Measurements from ENCODE around the gene PRLH.
"Not testable (repeated sequence)": the region's sequence is repeated elsewhere in the genome, so short reads cannot be mapped to it uniquely, and the experiment has no call there.

PRLH gene

DNA sequence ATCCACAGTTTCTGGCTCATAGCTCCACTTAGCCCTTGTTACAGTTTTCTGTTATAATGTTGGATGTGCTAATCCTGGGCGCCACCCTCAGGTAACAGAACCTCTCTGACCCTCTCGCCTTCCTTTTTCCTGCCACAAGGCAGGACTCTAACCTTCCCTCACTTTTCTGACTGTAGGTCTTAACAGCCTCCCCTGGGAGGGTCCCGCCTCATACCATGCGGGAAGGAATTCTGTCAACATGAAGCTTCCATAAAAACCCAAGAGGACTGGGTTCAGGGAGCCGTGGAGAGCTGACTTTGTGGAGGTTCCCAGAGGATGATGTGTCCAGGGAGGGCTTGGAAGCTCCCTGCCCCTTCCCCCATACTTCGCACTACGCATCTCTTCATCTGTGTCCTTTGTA lies 36.0 kb downstream of the PRLH start:
- DNase-seq = no peak

DNA sequence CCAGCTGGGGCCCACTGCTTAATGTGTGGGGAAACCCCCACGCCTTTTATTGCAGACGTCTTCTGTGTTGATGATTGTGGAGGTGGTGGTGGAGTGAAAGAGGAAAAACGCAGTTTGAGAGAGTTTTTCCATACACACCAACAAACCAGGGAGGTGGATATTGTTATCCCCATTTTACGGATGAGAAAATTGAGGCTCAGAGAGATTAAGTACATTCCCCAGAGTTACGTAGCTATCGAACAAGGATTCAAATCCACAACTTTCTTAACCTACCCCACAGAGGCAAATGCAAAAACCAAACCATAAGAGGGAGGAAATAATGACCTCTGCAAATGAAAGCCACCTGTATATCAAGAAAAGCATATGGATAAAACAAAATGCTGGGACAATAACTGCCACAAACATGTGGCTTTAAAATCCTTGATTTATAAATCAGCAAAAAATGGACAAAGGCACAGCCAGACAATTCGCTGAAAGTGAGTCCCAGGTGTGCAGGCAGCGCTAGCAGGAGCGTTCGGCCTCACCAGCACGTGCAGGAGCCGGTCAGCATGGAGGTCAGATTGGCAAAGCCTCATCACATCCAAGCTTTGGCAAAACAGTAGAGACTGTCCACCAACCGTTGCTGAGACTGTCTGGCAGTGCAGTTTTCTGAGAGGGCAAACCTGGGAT lies 36.8 kb downstream of the PRLH start:
- no peak for DNase-seq

DNA sequence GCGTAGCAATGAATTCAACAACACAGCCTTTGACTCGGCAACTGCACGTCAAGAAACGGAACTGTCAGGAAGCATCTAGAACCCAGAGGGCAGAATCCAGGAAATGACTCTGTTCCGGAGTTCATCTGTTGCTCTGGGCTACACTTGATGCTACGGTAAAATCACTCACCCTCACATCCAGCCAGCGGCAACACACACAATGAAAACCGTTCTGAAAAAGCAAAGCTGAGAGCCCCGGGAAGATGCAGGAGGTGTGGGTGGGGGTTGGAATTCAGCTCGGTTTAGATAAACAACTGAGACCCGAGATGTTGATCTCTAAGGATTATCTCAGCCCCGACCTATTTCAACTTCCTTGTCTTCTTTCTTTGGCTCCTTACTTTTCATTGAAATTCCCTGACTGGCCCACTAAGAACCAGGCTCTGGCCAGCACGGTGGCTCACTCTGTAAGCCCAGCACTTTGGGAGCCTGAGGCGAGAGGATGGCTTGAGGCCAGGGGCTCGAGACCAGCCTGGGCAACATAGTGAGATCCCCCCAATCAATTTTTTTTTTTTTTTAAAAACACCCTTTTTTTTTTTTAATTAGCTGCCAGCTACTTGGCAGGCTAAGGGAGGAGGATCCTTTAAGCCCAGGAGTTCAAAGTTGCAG lies 37.5 kb downstream of the PRLH start:
- peak; percentile 85 for DNase-seq

DNA sequence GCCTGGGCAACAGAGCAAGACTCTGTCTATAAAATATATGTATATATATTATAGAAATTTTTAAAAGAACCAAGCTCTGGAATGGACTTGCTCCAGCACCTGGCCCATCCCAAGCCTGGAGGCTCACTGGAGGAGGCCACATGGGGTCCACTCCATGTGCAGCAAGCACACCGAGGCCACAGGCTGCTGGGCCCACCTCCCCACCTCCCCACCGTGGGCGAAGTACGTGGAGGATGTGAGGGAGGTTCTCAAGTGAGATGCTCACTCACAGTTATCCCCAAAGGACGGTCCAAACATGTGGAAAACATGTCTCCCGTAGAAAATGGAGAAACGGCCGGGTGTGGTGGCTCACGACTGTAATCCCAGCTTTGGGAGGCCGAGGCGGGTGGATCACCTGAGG lies 38.0 kb downstream of the PRLH start:
- no peak for DNase-seq

DNA sequence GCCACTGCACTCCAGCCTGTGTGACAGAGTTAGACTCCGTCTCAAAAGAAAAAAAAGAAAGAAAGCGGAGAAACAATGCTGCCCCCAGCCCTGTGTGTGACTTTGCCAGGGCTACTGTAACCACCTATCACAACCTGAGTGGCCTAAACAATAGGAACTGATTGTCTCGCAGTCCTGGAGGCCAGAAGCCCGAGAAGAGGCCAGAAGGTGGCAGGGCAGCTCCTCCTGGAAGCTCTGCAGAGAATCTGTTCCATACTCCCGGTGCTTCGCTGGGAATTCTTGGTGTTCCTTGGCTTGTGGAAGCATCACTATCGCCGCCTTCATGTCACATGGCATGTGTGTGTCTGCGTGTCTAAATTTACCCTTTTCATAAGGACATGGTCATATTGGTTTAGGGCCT lies 38.6 kb downstream of the PRLH start:
- no peak for DNase-seq

DNA sequence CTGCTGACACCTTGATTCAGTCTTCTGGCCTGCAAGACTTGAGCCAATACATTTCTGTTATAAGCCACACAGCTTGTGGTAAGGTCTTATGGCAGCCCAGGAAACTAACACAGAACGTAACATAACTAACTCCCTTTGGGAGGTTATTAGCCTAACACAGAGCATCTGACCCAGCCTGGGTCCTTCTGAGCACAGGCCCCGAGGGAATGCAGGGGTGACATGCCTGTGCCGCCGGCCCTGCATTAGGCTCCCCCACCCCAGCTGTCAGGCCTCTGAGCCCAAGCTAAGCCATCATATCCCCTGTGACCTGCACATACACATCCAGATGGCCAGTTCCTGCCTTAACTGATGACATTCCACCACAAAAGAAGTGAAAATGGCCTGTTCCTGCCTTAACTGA lies 40.1 kb downstream of the PRLH start:
- DNase-seq = not testable (repeated sequence)

DNA sequence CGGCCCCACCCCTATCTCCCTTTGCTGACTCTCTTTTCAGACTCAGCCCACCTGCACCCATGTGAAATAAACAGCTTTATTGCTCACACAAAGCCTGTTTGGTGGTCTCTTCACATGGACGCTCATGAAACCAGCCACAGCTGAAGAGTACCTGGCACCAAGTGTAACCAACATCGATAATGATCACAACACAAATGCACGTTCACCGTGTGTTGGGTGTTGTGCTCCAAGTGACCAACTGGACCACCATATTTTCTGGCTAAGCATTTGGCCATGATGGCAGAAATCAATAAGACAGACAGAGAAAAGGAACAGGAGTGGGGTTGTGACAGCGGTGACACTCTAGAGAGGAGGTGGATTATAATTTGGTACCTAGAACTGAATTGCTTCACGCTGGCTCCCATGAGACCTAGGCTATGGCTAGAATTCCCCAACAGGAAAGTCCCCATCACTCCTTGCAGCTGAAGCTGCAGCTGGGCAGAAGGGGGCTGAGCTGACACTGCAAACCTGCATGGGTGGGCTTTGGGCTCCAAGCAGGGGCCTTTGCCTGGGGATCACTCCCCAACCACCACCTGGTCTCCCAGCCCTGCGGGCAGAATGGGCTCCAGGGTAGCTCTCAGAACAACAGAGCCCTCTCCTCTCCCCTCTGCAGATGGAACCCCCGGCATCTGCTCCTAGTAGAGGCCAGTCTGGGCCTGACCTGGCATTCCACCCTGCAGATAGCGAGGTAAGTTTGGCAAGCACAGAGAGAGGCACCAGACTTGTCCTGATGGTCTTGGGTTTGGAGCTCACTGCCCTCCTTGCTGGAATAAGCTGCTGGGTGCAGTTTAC lies 46.4 kb downstream of the PRLH start:
- DNase-seq = no peak

DNA sequence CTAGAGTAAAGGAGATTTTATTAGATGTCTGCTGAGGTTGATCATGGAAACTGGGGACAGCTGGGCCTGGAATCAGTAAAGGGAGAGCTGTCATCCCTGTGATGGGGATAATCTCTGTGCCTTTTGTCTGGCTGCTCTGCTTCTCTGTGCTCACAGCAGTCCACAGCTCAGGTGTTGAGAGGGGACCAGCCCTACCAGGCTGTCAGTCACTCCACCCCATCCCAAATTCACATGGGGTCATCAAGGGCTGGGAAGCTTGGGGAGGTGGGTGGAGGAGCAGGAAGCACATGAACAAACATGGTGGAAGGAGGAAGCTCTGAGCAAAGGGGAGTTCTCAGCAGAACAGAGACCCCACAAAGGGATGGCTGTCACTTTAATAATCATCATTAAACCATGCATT lies 47.3 kb downstream of the PRLH start:
- DNase-seq = no peak

DNA sequence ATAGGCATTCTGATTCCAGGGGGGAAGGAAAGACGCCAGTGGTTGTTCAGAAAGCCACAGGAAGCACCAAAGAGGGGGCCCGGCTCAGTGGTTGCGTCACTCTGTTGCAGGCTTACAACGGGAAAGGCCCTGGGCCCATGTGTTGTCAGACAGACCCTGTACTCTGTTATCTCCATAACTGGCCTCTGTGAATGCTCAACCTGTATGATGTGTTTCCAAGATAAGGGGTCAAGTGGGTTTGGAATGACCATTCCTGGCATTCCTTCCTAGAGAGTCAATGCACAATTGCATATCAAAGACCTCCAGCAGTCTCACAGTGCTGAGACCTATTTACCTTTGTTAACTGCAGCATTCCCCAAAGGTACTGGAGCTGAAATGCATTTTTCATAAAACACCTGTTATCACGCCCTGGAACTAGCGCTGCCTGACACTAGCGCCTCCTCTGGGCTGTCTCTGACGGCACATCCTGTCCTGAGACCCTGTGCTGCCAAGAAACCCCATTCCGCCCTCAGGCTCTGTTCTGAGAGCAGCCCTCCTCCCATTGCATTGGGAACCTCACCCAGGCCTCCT lies 47.9 kb downstream of the PRLH start:
- DNase-seq = no peak

DNA sequence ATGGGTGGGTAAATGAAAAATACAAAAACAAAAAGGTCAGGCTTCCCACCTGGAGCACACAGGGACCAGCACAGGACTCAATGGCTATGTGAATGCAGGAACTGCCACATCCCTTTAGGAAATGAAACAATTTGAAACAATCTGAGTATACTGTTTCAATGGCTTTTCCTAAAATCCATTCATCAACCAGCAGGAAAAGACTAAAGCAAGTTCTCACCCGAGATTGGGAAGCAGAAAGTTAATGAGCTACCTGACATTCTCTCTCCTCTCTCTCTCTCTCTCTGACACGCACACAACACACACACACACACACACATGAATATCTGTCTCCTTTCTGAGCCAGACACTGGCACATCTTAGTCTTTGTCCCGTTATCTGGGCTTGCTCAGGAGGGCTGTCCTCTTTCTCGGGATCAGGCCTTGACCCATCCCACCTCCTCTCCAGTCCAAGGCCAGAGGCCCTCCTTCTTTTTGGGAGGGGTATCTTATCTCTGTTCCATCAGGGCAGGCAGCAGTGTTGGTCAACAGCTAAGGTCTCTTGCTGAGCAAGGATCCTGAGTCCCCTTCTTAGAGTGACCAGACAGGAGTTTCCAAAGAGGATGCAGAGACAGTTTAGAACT lies 49.4 kb downstream of the PRLH start:
- DNase-seq = no peak

DNA sequence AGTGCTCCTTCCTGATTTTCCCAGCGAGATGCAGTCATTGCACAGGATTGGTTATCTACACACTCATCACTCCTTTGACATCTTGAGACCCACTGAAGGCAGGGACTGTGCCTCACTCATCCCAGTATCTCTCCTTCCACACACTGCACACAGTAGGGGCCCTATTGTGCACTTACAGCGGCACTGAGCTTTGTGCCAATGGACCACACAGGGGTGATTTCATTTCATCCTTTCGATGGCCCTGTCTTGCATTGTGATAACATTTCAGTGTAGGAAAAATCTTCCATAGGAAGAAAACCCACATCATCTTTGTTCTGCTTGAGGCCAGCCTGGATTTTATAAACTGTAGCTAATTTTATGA lies 50.0 kb downstream of the PRLH start:
- DNase-seq = no peak
